Mesendoderm (in vitro differentiated cells): ENCODE results near the gene LEMD1.

Experiments used
- DNase-seq: peaks from one replicate; pipeline ENCODE4 v3.0.0; 2013
- H2AK5ac ChIP-seq: 2 replicates; pipeline ENCODE4 v1.6.1; 2013; ENCODE audit warnings: low read length, inconsistent platforms
- H2BK120ac ChIP-seq: 2 replicates; pipeline ENCODE4 v1.6.1; 2013; ENCODE audit warnings: low read depth, mild to moderate bottlenecking, low read length, moderate library complexity, mixed read lengths
- H2BK15ac ChIP-seq: replicated peaks from 2 replicates; pipeline ENCODE4 v1.6.1; 2013; ENCODE audit warnings: low read depth, mild to moderate bottlenecking, moderate library complexity
- H2BK5ac ChIP-seq: 2 replicates; pipeline ENCODE4 v1.6.1; 2013; ENCODE audit warnings: low read length, inconsistent platforms
- H3K18ac ChIP-seq: 2 replicates; pipeline ENCODE4 v1.6.1; 2013; ENCODE audit warnings: mild to moderate bottlenecking, low read length, mixed read lengths
- H3K23ac ChIP-seq: one replicate; pipeline ENCODE4 v1.6.1; 2013; ENCODE audit warnings: low read length
- H3K27ac ChIP-seq: 2 replicates; pipeline ENCODE4 v1.5.1; 2013; ENCODE audit warnings: low read depth, mild to moderate bottlenecking, inconsistent platforms, low read length, moderate library complexity
- H3K27me3 ChIP-seq: 2 replicates; pipeline ENCODE4 v1.6.1; 2013; ENCODE audit warnings: low read length, control low read depth, mild to moderate bottlenecking, inconsistent platforms; ENCODE audit not compliant: insufficient read depth, poor library complexity
- H3K36me3 ChIP-seq: 2 replicates; pipeline ENCODE4 v1.6.1; 2013; ENCODE audit warnings: low read length, inconsistent platforms; ENCODE audit not compliant: control insufficient read depth, insufficient read depth
- H3K4ac ChIP-seq: one replicate; pipeline ENCODE4 v1.6.1; 2013; ENCODE audit warnings: low read depth, mild to moderate bottlenecking, low read length, moderate library complexity
- H3K4me1 ChIP-seq: 2 replicates; pipeline ENCODE4 v1.6.1; 2013; ENCODE audit warnings: low read depth, low read length, inconsistent platforms; ENCODE audit not compliant: control insufficient read depth
- H3K4me2 ChIP-seq: 2 replicates; pipeline ENCODE4 v1.6.1; 2013; ENCODE audit warnings: low read length
- H3K4me3 ChIP-seq: 2 replicates; pipeline ENCODE4 v1.5.1; 2013; ENCODE audit warnings: mild to moderate bottlenecking, low read length
- H3K56ac ChIP-seq: one replicate; pipeline ENCODE4 v1.6.1; 2013; ENCODE audit warnings: low read length
- H3K79me1 ChIP-seq: 2 replicates; pipeline ENCODE4 v1.6.1; 2013; ENCODE audit warnings: low read length, inconsistent platforms
- H3K79me2 ChIP-seq: 2 replicates; pipeline ENCODE4 v1.6.1; 2013; ENCODE audit warnings: mild to moderate bottlenecking, low read length; ENCODE audit not compliant: control insufficient read depth, insufficient read depth
- H3K9ac ChIP-seq: 2 replicates; pipeline ENCODE4 v1.6.1; 2013; ENCODE audit warnings: low read length, inconsistent platforms
- H4K5ac ChIP-seq: one replicate; pipeline ENCODE4 v1.6.1; 2013; ENCODE audit warnings: low read length
- H4K8ac ChIP-seq: one replicate; pipeline ENCODE4 v1.6.1; 2013; ENCODE audit warnings: low read depth, mild to moderate bottlenecking, control low read depth, low read length, moderate library complexity
- WGBS: extraction: QIAGEN DNeasy Blood & Tissue Kit; methylation state at CpG from one replicate; pipeline ENCODE4 v1.1.7; 2013; ENCODE audit warnings: low lambda C conversion rate, missing lambda C conversion rate; ENCODE audit not compliant: insufficient coverage; ENCODE audit errors: extremely low coverage; 5-methylcytosine and 5-hydroxymethylcytosine counted together

Gene LEMD1

DNA sequence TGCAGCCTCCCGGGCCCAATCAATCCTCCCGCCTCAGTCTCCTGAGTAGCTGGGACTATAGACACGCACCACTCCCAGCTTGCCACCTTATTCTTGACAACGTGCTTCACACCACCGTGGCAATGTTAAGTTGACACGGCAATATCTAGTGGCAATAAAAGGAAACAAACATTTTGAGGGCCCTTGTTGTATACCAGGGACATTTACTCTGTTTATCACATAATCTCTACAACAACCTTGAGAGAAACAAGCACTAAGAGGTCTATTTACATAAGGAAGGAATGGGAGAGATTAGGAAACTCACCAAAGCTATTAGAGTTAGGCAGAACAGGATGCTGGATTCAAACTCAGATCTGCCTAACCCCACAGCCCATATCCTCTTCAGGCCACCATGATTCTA is 68.2 kb downstream of the LEMD1 start:
- H2AK5ac ChIP-seq, result no peak overlapping the region
- peaks cover 6% of the 10 kb centered on the region for H3K4me1 ChIP-seq
- DNase-seq, result no peak
- H3K23ac ChIP-seq, result no peak overlapping the region
- no peaks in the 10 kb centered on the region for H3K79me2 ChIP-seq
- no peak overlapping the region for H4K8ac ChIP-seq
- no CpG with 5 or more reads among the region's 6 CpGs for WGBS
- H4K5ac ChIP-seq, result no peak overlapping the region
- no peak overlapping the region for H2BK5ac ChIP-seq
- no peak overlapping the region for H3K18ac ChIP-seq
- no peak overlapping the region for H3K4ac ChIP-seq
- H2BK120ac ChIP-seq, result no peak overlapping the region
- H3K56ac ChIP-seq, result no peak overlapping the region
- H3K4me3 ChIP-seq, result no peak overlapping the region
- no peak overlapping the region for H3K4me2 ChIP-seq
- H3K9ac ChIP-seq, result no peak overlapping the region
- no peaks in the 10 kb centered on the region for H3K79me1 ChIP-seq
- H3K27me3 ChIP-seq, result no peaks in the 10 kb centered on the region
- no peak overlapping the region for H3K27ac ChIP-seq
- H2BK15ac ChIP-seq, result no peak overlapping the region
- H3K36me3 ChIP-seq, result no peaks in the 10 kb centered on the region

DNA sequence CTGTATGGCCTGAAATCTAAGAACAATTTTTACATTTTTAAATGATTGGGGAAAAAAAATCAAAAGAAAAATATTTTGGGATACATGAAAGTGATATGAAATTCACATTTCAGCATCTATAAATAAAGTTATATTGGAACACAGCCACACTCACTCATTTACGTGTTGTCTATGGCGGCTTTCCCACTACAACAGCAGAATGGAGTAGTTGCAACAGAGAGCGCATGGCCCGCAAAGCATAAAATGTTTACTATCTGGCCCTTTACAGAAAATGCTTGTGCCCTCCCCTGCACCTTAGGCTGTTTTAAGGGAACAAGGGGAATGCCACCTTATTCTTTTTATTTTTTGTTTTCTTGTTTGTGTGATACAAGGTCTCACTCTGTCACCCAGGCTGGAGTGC is 68.7 kb downstream of the LEMD1 start:
- no peaks in the 10 kb centered on the region for H3K27me3 ChIP-seq
- no peaks in the 10 kb centered on the region for H3K36me3 ChIP-seq
- no peak overlapping the region for H3K4ac ChIP-seq
- H2AK5ac ChIP-seq, result no peak overlapping the region
- no peak for DNase-seq
- H3K79me1 ChIP-seq, result no peaks in the 10 kb centered on the region
- H3K56ac ChIP-seq, result no peak overlapping the region
- H2BK120ac ChIP-seq, result no peak overlapping the region
- no peak overlapping the region for H3K9ac ChIP-seq
- no peak overlapping the region for H3K4me3 ChIP-seq
- peaks cover 7% of the 10 kb centered on the region for H3K4me1 ChIP-seq
- H3K23ac ChIP-seq, result no peak overlapping the region
- no peak overlapping the region for H4K5ac ChIP-seq
- H2BK15ac ChIP-seq, result no peak overlapping the region
- H3K79me2 ChIP-seq, result no peaks in the 10 kb centered on the region
- no peak overlapping the region for H3K18ac ChIP-seq
- no peak overlapping the region for H4K8ac ChIP-seq
- no CpG with 5 or more reads among the region's 4 CpGs for WGBS
- H3K27ac ChIP-seq, result no peak overlapping the region
- H2BK5ac ChIP-seq, result no peak overlapping the region
- no peak overlapping the region for H3K4me2 ChIP-seq

DNA sequence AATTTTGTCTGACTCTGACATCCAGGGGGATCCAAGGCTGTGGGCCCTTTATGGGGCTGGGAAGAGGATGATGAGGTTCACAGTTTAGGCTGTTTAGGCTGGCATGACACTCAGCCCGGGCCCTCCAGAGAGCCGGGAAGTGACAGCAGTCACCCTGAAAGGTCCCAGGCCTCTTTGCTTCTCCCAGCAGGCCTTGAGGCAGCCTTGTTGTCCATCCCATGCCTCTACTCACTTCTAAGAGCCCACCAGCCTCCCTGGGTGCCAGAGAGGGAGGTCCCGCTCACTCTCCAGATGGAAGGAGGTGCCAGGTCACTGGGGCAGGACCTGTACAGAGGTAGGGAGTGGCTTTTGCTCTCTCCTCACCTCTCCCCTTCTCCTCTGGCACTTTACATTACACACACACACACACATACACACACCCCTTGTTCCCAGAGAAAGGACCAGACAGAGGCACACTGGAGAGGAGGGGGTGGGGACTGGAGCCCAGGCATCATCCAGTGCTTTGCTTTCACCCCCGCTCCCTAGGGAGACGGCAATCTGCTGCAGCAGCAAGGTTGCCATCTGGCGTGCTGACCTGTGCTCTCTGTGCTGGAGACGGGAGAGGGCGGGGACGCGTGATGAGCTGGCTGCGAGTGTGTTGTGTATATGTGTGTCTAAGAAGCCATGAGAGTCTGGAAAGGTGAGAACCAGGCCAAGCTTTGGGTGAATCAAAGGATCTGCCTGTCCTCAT is 69.7 kb downstream of the LEMD1 start:
- no peak overlapping the region for H4K8ac ChIP-seq
- H3K4me2 ChIP-seq, result no peak overlapping the region
- H2BK15ac ChIP-seq, result no peak overlapping the region
- no CpG with 5 or more reads among the region's 11 CpGs for WGBS
- no peak overlapping the region for H3K18ac ChIP-seq
- H3K79me2 ChIP-seq, result no peaks in the 10 kb centered on the region
- H2BK120ac ChIP-seq, result no peak overlapping the region
- H2AK5ac ChIP-seq, result no peak overlapping the region
- H4K5ac ChIP-seq, result no peak overlapping the region
- peak; percentile 48 for DNase-seq
- no peaks in the 10 kb centered on the region for H3K27me3 ChIP-seq
- peak overlapping the region; percentile 43 for H3K56ac ChIP-seq
- no peak overlapping the region for H3K4ac ChIP-seq
- no peak overlapping the region for H3K23ac ChIP-seq
- no peaks in the 10 kb centered on the region for H3K36me3 ChIP-seq
- no peak overlapping the region for H3K4me3 ChIP-seq
- H3K79me1 ChIP-seq, result no peaks in the 10 kb centered on the region
- H3K9ac ChIP-seq, result no peak overlapping the region
- no peak overlapping the region for H3K27ac ChIP-seq
- H3K4me1 ChIP-seq, result peaks cover 7% of the 10 kb centered on the region
- H2BK5ac ChIP-seq, result no peak overlapping the region

DNA sequence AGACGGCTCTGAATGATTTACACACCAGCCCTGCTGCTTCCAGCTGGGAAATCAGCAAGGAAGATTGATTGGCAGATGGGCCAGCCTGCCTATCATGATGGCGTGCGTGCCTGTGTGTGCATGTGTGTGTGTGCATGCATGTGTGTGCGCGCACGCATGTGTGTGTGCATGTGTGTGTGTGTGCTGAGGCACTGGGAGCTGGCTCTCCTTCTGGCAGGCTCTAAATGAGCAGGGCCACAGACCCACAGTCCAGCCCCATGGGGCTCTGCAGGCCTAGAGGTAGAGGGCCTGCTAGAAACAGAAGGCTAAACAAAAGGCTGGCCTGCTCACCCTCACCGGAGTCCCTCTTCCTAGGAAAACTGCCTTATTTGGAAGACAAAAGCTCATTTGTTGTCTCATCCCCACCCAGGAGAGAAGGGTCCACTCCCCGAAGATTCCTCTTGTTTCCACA is 71.1 kb downstream of the LEMD1 start:
- Histone ChIP-seq H2BK15ac (no peak overlapping the region), H3K4ac (no peak overlapping the region), H3K36me3 (no peaks in the 10 kb centered on the region), H3K27ac (peak overlapping the region; percentile 10), H3K79me2 (no peaks in the 10 kb centered on the region), H3K4me2 (no peak overlapping the region), H4K8ac (no peak overlapping the region), H3K56ac (peak overlapping the region; percentile 76), H2BK5ac (peak overlapping the region; percentile 72), H3K18ac (no peak overlapping the region), H2AK5ac (no peak overlapping the region), H3K27me3 (no peaks in the 10 kb centered on the region), H3K4me1 (peaks cover 7% of the 10 kb centered on the region), H2BK120ac (no peak overlapping the region), H4K5ac (no peak overlapping the region), H3K4me3 (no peak overlapping the region), H3K23ac (no peak overlapping the region), H3K79me1 (no peaks in the 10 kb centered on the region), H3K9ac (peak overlapping the region; percentile 48)
- DNase-seq, result peak; percentile 77
- WGBS, result no CpG with 5 or more reads among the region's 8 CpGs

DNA sequence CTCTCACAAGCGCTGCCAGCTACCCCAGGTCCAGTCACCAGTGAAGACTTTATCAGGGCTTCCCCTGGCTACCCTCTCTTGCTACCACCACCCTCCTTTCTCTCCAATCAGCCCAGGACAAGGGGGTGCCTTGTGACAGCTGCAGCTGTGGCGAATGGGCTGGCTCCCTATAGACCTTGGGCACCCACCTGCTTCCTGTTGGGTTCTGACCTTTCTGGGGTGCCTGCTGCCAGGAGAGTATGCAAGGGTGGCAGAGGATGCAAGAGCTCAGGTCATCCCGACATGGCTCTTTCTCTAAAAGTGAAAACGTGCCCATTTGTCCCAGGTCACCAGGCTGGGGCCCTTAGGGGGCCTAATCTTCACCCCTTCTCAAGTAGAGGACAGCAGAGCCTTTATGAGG is 71.7 kb downstream of the LEMD1 start:
- Histone ChIP-seq H3K4me2 (no peak overlapping the region), H4K5ac (no peak overlapping the region), H3K23ac (no peak overlapping the region), H3K36me3 (no peaks in the 10 kb centered on the region), H3K4me3 (no peak overlapping the region), H3K9ac (no peak overlapping the region), H2AK5ac (no peak overlapping the region), H3K79me2 (no peaks in the 10 kb centered on the region), H3K4me1 (peaks cover 7% of the 10 kb centered on the region), H3K4ac (no peak overlapping the region), H3K79me1 (no peaks in the 10 kb centered on the region), H3K27me3 (no peaks in the 10 kb centered on the region), H4K8ac (no peak overlapping the region), H3K27ac (no peak overlapping the region), H2BK15ac (no peak overlapping the region), H3K18ac (no peak overlapping the region), H3K56ac (peak overlapping the region; percentile 27), H2BK120ac (no peak overlapping the region), H2BK5ac (no peak overlapping the region)
- WGBS, result no CpG with 5 or more reads among the region's 4 CpGs
- no peak for DNase-seq
